NCI-H1694 treated with DMSO at 0.1 percent for 48 hours (cell line): Measurements from ENCODE around the gene RGS6.

Experiments used
- DNase-seq: peaks from one replicate; lab custom pipeline; 2025; lab: John Stamatoyannopoulos, UW

RGS6 gene

GRCh38 chr14:72608391-72609204 is 676.4 kb downstream of the RGS6 start:
- no peak for DNase-seq

DNA sequence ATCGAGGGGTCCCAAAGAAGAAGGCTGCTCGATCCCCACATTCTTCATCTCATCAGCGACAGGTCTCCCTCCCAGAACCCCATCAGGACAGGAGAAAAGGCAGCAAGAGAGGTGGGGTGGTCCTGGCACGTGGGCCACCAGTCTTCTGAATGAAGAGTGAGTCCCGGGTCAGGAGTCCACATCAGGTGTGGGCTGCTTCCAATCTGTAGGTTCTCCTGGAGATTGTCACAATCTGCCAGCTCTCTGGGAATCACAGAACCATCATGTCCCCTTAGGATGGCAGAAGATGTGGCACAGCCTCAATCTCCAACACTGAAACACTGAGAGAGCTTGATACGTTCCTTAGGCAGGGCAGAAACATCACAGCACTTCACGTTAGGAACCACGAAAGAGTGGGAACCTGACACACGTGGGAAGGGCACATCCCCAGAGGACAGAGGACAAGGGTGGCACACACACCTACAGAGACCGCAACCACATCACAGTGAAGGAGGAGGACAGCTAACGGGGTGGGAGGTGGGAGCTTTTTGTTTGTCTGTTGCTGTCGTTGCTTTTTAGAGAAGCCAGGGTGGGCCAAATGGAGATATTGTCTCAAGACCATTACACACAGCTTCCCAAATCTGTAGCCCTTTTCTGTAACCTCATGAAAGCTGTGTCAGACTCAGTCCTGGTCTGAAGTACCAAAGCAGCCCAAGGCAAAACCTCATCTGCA is 677.1 kb downstream of the RGS6 start:
- no peak for DNase-seq

DNA sequence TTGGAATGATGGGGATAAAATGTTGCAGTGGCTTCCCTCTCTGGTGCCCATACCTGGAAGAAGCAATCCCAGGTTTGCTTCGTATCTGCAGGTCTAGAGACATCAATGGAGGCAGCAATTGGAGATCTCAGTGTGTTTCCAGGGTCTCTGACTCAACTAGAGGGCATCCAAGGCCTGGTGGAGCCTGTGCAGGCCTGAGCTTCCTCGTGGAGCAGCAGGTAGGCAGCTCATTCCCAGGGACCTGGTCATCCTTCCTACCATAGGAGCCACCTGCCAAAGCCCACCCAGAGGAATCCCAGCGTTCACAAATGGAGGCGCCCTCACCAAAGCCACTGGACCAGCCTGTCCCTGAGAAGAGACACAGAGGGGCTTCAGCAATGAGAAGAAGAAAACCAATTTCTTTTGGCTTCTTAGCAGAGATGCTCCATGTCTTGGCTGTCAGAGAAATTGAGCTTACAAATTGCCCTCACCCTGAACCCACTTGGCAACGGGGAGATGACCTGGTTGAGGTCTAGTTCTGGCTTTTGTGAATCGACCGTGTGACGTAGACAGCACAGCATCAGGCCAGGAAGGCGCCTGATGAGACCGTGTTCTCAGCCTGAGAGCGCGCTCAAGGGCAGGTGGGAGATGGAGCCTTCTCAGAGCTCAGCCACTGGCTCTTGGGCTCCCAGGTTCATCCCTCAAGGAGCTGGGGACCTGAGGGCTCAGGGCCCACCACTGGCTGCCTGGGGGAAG is 678.0 kb downstream of the RGS6 start:
- DNase-seq: no peak

GRCh38 chr14:72610831-72611200 is 678.6 kb downstream of the RGS6 start:
- DNase-seq: no peak

GRCh38 chr14:72611506-72611905 is 679.3 kb downstream of the RGS6 start:
- no peak for DNase-seq

DNA sequence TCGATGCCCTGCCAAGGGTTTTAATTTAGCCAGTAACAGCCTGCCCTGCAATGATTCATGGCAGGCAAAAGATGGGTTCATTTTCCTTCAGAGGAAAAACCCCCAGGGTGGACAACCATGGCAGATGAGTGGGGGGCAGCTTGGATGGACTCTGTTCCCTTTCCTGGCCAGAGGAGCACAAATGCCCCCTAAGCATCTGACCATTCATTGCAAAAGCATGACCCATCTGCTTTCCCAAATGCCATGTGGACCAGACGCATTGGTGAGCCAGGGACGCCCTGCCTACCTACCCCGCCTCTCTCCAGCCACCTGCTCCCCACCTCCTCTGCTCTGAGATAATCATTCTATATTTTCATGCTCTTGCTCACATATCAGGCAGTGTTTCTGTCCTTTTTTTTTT is 679.8 kb downstream of the RGS6 start:
- no peak for DNase-seq

GRCh38 chr14:72613231-72613974 is 681.2 kb downstream of the RGS6 start:
- DNase-seq: no peak

DNA sequence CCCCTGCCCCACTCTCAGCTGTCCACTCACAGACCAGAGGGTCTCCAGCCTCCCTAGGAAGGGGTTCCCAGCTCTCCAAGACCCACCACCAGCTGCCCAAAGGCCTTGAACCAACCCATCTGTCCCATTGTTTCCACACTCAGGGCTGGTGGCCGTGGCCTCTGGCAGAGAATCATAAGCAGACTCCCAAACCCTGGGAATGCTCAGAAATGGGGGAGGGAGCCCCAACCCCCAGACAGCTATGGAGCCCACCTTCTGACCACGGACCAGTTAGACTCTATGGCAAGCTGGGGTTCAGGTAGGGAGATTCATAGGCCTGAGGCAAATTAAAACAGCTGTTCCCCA is 681.7 kb downstream of the RGS6 start:
- no peak for DNase-seq

- no peak for DNase-seq
These were observed 682.1 kb downstream of the RGS6 start for GRCh38 chr14:72614365-72614764.

GRCh38 chr14:72614891-72615415 is 682.7 kb downstream of the RGS6 start:
- DNase-seq: no peak

DNA sequence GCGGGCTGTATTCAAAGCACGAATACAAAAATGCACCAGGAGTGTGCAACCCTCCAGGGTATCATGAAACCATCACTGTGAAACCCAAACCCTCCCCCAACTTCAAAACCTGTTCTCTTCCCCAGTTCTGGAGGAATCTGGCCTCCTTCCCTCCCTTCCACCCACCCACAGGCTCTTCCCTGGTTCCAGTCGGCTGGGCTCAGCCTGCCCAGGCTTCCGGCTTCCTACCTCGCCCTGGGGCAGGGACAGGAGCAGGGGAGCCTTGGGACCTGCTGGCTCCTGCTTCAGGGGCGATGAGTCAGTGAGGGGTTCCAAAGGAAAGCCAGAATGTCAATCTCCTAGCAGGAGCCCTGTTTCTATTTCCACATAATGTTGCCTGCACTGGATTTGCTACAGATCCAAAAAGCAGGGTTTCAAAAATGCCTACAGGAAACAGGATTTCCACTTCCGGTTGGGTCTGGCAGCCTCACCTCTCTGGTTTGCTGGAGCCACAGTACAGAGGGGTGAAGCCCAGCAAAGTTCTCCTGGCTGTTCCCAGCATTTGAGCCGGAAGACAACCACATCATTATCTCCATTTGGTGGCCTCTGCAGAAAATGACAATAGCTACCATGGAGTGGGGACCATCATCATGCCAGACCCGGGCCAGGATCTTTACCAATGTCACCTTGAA is 683.4 kb downstream of the RGS6 start:
- DNase-seq: no peak
